T-helper 2 cell (primary cell): ENCODE data around the gene SLC38A10.

Experiments used
- DNase-seq, 5 experiments: peaks; one replicate each; pipeline versions ENCODE4 v3.0.0 to v3.0.0-alpha.2; 2012 to 2022
- total RNA-seq, 2 donors: gene quantifications; one replicate each; lab custom pipeline; 2026; lab: John Stamatoyannopoulos, UW

The SLC38A10 gene
- total RNA-seq = 71.1 to 107 reads per million in 2 donors

DNA sequence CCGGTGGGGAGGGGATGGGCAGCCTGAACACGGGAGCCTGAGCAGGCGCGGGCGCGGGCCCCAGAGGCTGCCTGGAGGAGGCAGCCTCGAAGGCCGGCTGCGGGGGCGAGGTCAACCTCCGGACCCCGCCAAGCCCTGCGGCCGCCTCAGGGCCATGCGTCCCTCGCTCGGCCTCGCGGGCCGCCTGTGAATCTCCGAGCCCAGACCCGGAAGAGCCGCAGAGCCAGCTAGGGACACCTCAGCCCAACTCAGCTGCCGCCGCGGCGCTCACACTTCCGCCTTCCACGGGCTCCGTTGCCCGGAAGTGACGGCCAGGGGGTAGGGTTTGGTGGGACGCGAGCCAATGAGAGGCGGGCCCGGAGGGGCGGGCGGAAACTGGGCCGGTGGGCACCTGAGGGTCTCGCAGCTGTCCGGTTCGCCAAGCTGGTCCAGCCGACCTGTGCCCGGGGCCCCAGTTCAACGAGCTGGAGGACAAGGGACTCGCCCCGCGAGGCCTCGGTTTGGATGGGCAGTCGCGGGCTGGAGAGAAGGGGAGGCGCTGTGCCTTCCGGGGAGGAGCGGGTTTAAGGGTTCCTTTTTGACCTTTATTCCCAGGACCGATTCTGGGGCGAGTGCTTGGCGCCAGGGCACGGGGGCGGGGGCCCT lies at the start of gene SLC38A10:
SLC38A10 (minus strand) TSS at position 277 of the 645 bp plus-strand sequence. CDS start 386 bp downstream, outside the sequence.
- DNase-seq = peak; percentile 75 to 94 (median 86)

GRCh38 chr17:81342269-81343070 lies 47.4 kb upstream of the SLC38A10 start:
- DNase-seq = no peak

GRCh38 chr17:81341516-81342268 lies 46.6 kb upstream of the SLC38A10 start:
- DNase-seq = no peak

DNA sequence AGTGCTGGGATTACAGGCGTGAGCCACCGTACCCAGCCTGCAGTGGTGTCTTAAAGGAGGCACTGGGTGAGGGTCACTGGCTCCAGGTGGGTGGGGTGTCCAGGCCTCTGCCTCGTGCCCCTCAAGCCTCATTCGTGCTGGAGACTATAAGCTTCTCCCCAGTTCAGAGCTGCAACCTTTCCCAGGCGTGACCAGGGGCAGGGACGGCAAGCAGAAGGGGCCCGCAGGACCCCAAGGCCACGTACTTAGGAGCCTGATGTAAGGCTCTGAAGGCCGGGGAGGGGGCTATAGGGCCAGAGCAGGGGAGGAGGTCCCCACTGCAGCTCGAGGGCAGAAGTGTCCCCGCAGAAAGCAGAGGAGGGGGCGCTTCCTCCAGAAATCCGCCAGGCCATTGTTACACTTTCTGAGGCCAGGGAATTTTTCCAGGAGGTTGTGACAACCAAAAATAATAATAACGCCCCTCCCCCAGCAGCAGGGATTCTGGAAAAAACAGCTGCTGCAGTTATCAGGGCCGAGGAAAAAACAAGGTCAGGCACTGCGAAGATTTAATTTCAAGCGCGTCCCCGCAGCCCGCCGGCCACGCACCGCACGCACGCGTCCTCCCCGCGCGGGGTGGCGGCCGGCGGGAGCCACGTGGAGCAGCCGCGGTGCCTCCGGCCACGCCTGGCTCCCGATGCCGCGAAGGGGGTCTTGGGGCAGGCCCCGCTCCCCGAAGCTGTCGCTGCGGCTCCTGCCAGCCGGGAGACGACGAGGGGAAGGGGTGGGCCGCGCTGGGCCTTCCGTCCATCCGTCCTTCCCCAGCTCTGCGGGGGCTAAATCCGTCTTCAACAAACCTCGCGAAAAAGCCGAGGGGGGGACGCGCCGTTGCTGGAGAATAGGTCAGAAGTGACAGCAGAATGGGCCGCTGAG lies 45.8 kb upstream of the SLC38A10 start:
- no peak for DNase-seq

DNA sequence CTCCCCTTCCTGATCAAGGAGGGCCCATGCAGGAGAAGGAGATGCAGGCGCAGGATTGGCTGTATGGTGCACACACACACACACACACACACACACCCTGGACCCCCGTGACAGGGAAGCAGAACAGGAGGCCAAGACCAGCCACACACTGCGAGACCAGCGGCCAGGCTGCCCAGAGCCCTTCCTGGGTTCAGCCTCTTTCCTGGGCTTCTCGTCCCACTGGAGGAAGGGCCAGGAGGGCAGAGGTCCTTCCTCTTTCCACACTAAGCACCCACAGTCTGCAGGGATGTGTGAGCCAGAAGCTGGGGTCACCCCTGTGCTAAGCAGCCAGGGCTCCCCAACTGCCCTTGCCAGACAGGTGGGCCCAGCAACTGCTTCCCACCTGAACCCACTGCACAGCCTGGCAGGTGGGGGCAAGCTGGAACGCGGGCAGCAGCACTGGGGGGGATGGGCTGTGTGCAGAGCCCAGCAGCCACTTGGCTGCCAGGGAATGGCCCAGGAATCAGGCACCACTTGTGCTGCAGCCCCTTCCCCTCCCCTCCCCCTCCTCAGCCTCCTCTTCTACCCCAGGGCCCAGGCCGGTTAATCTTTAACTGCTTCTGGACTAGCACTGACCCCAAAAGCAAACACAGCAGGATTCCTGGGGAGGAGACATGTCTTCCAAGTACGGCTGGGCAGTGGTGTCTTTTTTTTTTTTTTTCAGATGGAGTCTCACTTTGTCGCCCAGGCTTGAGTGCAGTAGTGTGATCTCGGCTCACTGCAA lies 44.6 kb upstream of the SLC38A10 start:
- no peak for DNase-seq

- no peak for DNase-seq
Measured at GRCh38 chr17:81339191-81339533, 44.1 kb upstream of the SLC38A10 start.

GRCh38 chr17:81338274-81339190 lies 43.4 kb upstream of the SLC38A10 start:
- DNase-seq = no peak

- DNase-seq = no peak
Measured at GRCh38 chr17:81337476-81337879, 42.4 kb upstream of the SLC38A10 start.

GRCh38 chr17:81336930-81337325 lies 41.8 kb upstream of the SLC38A10 start:
- DNase-seq = no peak

DNA sequence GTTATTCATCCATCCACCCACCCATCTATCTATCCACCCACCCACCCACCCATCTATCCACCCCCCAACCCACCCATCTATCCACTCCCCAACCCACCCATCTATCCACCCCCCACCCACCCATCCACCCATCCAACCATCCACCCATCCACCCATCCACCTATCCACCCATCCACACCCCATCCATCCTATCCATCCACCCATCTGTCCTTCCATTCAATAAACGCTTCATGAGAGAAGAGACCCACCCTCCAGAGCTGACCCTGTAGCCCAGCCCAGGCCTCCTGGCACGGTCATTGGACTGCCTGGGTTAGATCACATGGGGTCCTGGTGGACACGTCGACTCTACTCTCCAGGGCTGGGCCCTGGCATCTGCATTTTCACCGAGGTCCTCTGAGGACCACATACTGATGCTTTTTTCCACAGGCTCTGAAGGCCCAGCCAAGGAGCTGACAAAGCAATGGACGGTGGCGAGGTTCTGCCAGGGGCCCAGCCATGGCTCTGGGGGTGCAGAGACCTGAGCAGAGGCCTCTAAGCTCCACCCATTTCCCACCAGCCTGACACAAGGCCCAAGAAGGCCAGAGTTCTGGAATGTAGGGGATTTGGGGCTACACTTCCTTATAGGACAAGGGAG lies 41.3 kb upstream of the SLC38A10 start:
- no peak for DNase-seq

- no peak for DNase-seq
Measured at GRCh38 chr17:81335773-81336157, 40.7 kb upstream of the SLC38A10 start.

GRCh38 chr17:81334987-81335772 lies 40.1 kb upstream of the SLC38A10 start:
- DNase-seq = no peak

- DNase-seq = no peak
Measured at GRCh38 chr17:81334391-81334901, 39.3 kb upstream of the SLC38A10 start.

- no peak for DNase-seq
Measured at GRCh38 chr17:81333616-81334368, 38.7 kb upstream of the SLC38A10 start.

- no peak for DNase-seq
Measured at GRCh38 chr17:81332914-81333528, 37.9 kb upstream of the SLC38A10 start.

DNA sequence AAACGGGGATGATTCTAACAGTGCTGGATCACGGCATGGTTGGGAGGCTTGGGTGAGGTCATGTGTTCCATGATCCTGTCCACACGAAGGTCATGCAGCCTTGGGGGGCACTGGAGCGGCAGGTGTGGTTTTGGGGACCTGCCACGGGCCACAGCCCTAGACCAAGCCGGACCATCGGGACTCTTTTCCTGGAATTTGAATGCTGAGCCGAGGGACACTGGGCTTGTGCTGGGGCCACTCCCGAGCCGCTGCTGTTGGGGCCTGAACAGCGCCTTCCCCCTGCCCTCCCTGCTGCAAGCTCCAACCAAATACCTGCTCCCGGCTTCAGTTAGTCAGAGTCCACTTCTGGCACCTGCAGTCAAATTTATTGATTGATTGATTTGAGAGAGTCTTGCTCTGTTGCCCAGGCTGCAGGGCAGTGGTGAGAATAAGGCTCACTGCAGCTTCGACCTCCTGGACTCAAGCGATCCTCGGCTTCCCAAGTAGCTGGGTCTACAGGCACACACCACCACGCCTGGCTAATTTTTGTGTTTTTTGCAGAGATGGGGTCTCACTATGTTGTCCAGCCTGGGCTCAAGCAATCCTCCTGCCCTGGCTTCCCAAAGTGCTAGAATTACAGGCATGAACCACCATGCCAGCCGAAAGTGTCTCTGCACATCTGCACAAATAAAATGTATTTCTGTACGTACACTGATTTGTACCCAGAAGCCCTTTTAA lies 37.2 kb upstream of the SLC38A10 start:
- no peak for DNase-seq

DNA sequence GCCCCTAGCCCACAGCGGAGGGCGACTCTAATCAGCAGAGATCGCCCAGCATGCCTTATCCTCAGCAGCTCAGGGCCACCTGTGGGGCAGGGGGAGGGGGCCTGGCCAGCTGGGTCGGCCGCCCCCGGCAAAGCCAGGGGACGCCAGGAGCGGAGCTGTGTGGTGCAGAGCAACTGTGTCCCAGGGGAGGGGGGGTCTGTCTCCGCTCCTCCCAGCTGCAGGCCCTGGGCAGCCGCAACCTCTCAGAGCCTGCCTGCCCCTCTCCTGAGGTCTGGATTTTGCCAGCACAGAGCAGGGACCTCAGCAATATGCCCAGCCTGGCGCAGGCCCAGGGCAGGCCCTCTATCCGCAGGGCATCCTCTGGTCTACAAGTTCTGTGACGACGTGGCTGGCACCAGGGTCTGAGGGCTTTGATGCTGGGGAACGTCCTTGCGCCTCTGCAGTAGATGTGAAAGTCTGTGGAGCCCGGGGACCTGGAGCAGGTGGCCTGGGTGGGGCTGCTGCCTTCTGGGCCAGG lies 36.5 kb upstream of the SLC38A10 start:
- DNase-seq = no peak
